Activated T-helper 2 cell treated with anti-CD3 and anti-CD28 coated beads, Interferon-gamma antibody, Interleukin-2, Interleukin-4, amounts not matched to agents 10 μg/mL and 5 μg/mL and 100 μg/mL, durations not matched to agents 14 hours and 24 hours and 36 hours (primary cell): ENCODE measurements around the gene TRAK1. TPM values are rescaled to one million over a fixed set of nuclear protein-coding genes. Genes with fewer than 3 reads are reported as not detected.
A peak's percentile ranks its signal among the peaks of the same experiment; 100 is the strongest.

ENCODE experiments used
- DNase-seq: peaks from one replicate; pipeline ENCODE4 v3.0.0; 2021; ENCODE audit warnings: low spot score
- H3K27ac Mint-ChIP-seq: one replicate; pipeline ENCODE4 v1.8.0; 2021; ENCODE audit warnings: mixed read lengths
- H3K27me3 Mint-ChIP-seq: one replicate; pipeline ENCODE4 v1.8.0; 2021; ENCODE audit warnings: low read depth, mixed read lengths
- H3K36me3 Mint-ChIP-seq: one replicate; pipeline ENCODE4 v1.8.0; 2021; ENCODE audit warnings: low read depth, mixed read lengths
- H3K4me1 Mint-ChIP-seq: one replicate; pipeline ENCODE4 v1.8.0; 2021; ENCODE audit warnings: low read depth, mixed read lengths
- H3K4me3 Mint-ChIP-seq: one replicate; pipeline ENCODE4 v1.8.0; 2021; ENCODE audit warnings: low read depth, mild to moderate bottlenecking, moderate library complexity, mixed read lengths
- H3K9me3 Mint-ChIP-seq: one replicate; pipeline ENCODE4 v1.8.0; 2021; ENCODE audit warnings: mixed read lengths
- intact Hi-C: fragments of 100-400 bp; cut with micrococcal nuclease; formaldehyde crosslinking; loops from one replicate; pipeline ENCODE4 v1.15.1; 2023
- total RNA-seq: library from RNA; stranded (reverse); gene quantifications from 2 replicates; pipeline ENCODE4 v1.2.3, GENCODE V29; 2022

The TRAK1 gene
- total RNA-seq, 1 donor from 2014 or later = 37.8 TPM

DNA sequence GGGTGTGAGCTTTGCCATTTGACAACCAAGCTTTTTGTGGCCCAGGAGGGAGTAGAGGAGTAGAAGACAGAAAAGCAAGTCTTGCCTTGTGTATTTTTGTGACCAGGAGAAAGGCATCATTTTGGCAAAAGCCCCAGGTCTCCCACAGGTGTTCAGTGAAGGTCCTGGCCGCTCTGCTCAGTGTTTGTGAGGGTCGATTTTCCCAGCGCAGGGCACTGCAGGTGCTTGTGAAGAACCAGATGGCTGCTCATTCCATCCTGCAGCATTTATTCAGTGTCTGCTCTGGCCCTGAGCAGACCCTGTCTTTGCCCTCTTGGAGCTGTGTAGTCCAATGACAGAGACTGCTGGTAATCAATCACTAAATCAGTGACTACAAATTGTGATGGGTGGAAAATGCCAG is 19.5 kb downstream of the TRAK1 start:
- peaks cover under 1% of the 10 kb centered on the region for H3K36me3 Mint-ChIP-seq
- intact Hi-C loops = no loop called here
- H3K4me1 Mint-ChIP-seq = no peaks in the 10 kb centered on the region
- H3K27ac Mint-ChIP-seq = no peak overlapping the region
- H3K27me3 Mint-ChIP-seq = no peaks in the 10 kb centered on the region
- no peak overlapping the region for H3K4me3 Mint-ChIP-seq
- DNase-seq = no peak
- H3K9me3 Mint-ChIP-seq = no peaks in the 10 kb centered on the region

DNA sequence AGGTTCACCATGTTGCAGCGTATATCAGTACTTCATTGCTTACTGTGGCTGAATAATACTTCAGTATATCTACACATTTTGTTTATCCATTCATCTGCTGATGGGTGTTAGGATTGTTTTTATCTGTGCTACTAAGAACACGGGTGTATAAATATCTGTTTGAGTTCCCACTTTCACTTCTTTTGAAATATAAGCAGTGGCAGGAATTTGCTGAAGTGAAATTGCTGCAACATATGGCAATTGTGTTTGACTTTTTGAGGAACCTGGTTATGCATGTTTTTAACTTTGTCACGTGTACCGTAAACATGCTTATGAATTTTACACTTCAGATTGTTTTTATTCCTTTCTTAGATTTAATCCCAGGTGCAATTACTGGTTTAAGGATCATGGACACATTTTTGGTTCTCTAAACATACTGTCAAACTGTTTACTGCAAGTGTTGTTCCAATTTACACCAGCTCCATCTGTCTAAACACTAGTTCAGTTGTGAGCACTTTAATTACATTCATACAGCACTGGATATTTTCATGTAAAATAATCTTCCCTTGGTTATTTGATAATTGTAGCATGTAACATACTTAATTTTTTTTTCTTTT is 23.1 kb downstream of the TRAK1 start:
- no peak overlapping the region for H3K4me3 Mint-ChIP-seq
- H3K4me1 Mint-ChIP-seq = peaks cover 12% of the 10 kb centered on the region
- no peaks in the 10 kb centered on the region for H3K36me3 Mint-ChIP-seq
- intact Hi-C loops = no loop called here
- no peak overlapping the region for H3K27ac Mint-ChIP-seq
- H3K9me3 Mint-ChIP-seq = no peaks in the 10 kb centered on the region
- no peaks in the 10 kb centered on the region for H3K27me3 Mint-ChIP-seq
- DNase-seq = no peak

DNA sequence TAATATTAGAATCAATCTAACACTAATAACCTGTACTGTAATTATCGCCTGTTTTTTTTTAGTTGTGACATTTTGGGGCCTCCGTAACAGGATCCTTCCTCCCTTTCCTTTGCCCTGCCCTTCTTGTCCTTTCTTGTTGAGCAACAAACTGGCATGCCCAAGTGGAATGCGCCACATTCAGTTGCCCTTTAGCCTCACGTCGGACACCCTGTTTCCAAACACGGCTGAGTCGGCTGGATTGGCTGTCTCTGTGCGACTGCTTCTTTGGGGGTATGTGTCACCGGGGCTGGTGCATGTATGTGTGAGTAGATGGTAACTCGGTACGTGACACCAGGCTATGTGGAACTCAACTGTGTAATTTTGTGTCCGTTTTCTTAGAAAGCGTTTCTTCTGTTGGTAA is 24.1 kb downstream of the TRAK1 start:
- no peak overlapping the region for H3K27ac Mint-ChIP-seq
- no peak for DNase-seq
- peaks cover 12% of the 10 kb centered on the region for H3K4me1 Mint-ChIP-seq
- no peaks in the 10 kb centered on the region for H3K9me3 Mint-ChIP-seq
- no peak overlapping the region for H3K4me3 Mint-ChIP-seq
- intact Hi-C loops = no loop called here
- no peaks in the 10 kb centered on the region for H3K27me3 Mint-ChIP-seq
- no peaks in the 10 kb centered on the region for H3K36me3 Mint-ChIP-seq

DNA sequence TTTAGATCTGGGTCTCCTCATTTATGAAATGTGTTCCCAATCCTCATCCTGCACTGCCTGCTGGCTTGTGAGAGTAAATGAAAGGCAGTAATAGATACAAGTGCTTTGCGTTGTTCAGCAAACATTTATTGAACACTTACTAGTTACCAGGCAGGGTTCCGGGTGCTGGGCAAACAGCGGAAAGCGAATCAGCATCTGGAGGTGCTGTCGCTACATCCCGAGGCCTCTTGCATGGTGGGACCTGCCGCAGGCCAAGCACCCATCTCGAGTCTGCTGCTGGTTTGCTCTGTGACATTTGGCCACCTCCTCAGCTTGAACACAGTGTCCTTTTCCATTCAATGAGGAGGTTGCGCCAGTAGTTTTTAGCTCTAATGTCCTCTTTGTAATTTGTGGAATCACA is 24.8 kb downstream of the TRAK1 start:
- Mint-ChIP-seq H3K9me3 (no peaks in the 10 kb centered on the region), H3K36me3 (no peaks in the 10 kb centered on the region), H3K4me3 (no peak overlapping the region), H3K27ac (no peak overlapping the region), H3K4me1 (peaks cover 12% of the 10 kb centered on the region), H3K27me3 (no peaks in the 10 kb centered on the region)
- intact Hi-C loops = no loop called here
- DNase-seq = no peak

DNA sequence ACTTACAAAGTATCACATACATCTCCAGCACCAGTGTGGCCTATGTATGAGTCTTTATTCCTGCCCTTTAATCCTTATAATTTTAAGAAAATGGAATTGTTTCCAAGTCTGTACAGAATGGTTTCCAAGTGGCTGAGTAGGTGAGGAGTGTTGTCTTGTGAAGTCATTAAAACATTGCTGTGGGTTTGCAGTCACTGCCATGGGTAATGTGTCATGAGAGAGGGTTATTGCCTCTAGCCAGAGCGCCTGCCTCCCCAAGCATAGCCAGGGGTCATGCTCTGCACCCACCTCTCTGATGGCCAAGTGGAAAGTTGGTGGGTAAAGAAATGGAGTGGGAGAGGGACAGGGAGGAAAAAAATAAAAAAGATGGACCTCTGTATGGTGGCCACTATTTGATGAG is 25.3 kb downstream of the TRAK1 start:
- Mint-ChIP-seq H3K4me1 (peaks cover 12% of the 10 kb centered on the region), H3K27me3 (no peaks in the 10 kb centered on the region), H3K36me3 (no peaks in the 10 kb centered on the region), H3K4me3 (no peak overlapping the region), H3K27ac (no peak overlapping the region), H3K9me3 (no peaks in the 10 kb centered on the region)
- intact Hi-C loops = no loop called here
- no peak for DNase-seq

DNA sequence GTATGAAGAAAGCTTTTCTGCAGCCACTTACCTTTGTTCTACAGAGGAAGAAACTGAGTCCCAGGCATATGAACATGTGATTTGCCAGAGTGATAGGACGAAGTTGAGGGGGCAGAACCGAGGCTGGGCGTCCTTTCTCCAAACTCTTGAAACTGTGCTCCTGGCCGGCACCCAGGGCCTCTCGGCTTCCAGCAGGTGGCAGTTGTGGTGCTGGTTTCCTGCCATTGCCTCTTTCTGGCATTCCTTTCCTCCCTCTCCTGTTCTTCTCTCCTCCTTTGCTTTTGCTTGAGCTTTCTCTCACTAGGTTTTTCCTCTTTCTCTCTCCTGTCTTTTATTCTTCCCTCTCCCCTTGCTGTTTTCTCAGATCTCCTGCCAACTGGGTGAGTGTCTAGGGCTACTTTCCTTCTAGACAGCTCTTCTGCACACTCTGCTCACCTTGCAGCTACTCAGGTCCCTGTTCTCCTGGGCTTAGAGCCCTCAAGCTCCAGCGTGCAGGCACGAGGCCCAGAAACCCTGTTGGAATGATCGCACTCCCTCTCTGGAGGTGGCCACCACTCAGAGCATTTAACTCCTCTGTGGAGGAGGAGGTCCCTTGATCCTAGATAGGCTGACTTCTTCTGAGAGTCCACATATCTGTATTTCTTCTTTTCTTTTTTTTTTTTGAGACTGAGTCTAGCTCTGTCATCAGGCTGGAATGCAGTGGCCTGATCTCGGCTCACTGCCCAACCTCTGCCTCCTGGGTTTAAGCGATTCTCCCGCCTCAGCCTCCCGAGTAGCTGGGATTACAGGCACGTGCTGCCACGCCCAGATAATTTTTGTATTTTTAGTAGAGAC is 26.2 kb downstream of the TRAK1 start:
- intact Hi-C loops = loop anchor here (2.0 kb wide), 1 partner anchor 73 kb away; no protein-coding TSS in a partner anchor
- Mint-ChIP-seq H3K4me1 (peaks cover 13% of the 10 kb centered on the region), H3K9me3 (no peaks in the 10 kb centered on the region), H3K4me3 (no peak overlapping the region), H3K27ac (no peak overlapping the region), H3K27me3 (no peaks in the 10 kb centered on the region), H3K36me3 (no peaks in the 10 kb centered on the region)
- DNase-seq = no peak

DNA sequence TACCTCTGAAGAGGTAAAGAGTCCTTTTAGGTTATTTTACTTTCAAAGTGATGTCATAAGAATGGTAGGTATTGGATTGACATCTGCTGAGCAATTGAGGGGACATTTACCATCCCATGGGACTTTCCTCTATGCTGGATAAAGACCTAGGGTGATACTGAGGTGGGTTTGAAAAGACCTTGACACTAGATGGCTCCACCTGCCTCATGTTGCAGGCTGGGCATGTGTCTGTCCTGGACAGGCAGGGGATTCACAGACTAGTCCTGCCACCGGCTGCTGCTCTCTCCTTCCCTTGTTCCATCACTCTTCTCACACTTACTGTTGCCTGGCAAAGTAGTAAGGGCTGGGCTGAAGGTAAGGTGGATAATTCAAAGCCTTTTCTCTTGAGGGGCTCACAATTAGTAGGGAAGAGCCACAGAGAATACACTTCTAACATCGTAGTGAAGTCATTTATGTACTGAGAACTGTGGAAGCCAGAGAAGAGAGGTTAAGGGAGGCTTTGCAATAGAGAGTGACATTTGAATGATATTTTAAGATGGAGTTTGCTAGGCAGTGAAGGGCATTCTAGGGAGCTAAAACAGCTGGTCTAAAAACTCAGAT is 27.7 kb downstream of the TRAK1 start:
- H3K27me3 Mint-ChIP-seq = no peaks in the 10 kb centered on the region

DNA sequence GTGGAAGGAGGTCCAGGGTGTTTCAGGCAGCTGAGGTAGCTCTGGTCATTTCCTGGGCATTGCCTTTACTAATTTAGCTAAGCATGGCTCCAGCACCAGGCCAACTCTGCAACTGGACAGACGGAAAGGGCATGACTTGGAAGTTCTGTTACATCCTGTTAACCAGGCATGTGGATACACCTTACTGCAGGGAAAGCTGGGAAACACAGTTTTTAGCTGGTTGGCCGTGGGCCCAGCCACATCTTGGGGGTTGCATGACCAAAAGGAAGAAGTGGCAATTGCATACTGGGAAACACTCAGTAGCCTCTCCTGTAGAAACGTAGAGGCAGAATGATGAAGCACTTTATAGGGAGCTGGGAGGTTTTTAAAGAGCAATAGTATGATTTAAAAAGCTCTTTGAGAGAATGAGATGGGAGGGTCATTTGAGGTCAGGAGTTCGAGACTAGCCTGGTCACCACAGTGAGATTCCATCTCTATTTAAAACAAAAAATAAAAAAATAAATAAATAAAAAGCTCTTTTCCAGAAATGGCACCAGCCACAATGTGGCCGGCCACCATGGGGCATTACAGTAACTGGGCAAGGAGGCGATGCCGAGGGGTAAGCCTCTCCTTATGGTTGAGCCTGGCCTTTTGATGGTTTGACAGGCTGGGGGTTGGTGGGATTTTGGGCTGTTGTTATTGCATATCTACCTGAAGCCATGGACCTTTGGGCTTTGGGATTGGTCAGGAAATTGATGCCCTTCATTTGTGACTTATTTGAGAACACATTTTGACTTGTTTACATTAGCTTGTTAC is 28.6 kb downstream of the TRAK1 start:
- DNase-seq = no peak
- intact Hi-C loops = loop anchor here (2.0 kb wide), 1 partner anchor 71 kb away; no protein-coding TSS in a partner anchor
- H3K27me3 Mint-ChIP-seq = no peaks in the 10 kb centered on the region
- H3K4me3 Mint-ChIP-seq = no peak overlapping the region
- H3K27ac Mint-ChIP-seq = no peak overlapping the region
- peaks cover 11% of the 10 kb centered on the region for H3K36me3 Mint-ChIP-seq
- H3K4me1 Mint-ChIP-seq = peaks cover 25% of the 10 kb centered on the region
- H3K9me3 Mint-ChIP-seq = no peaks in the 10 kb centered on the region

More for the DNA sequence above, 27.7 kb downstream of the TRAK1 start:
- Mint-ChIP-seq H3K4me1 (peaks cover 25% of the 10 kb centered on the region), H3K36me3 (peaks cover 7% of the 10 kb centered on the region), H3K9me3 (no peaks in the 10 kb centered on the region), H3K27ac (no peak overlapping the region), H3K4me3 (no peak overlapping the region)
- DNase-seq = no peak
- intact Hi-C loops = loop anchor here (2.0 kb wide), 1 partner anchor 72 kb away; no protein-coding TSS in a partner anchor

DNA sequence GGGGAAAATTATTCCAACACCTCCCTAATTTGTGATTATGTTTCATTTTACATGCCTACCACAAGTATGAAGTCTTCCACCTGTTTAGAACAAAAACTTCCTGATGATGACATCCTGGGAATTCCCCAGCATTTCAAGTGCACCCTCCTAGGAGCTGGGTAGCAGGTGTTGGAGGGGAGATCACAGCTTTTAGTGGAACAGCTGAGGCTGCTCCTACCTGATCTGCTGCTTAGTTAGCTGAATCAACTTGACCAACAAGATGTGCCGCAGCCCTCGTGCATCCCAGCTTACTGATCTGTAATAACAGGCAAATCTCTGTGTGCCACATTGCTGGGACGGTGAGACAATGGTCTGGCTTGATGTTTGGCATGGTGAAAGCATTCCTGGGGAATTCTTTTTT is 29.7 kb downstream of the TRAK1 start:
- no peaks in the 10 kb centered on the region for H3K9me3 Mint-ChIP-seq
- no peak for DNase-seq
- peaks cover 25% of the 10 kb centered on the region for H3K4me1 Mint-ChIP-seq
- H3K27ac Mint-ChIP-seq = no peak overlapping the region
- intact Hi-C loops = no loop called here
- H3K36me3 Mint-ChIP-seq = peaks cover 22% of the 10 kb centered on the region
- no peak overlapping the region for H3K4me3 Mint-ChIP-seq
- H3K27me3 Mint-ChIP-seq = no peaks in the 10 kb centered on the region

DNA sequence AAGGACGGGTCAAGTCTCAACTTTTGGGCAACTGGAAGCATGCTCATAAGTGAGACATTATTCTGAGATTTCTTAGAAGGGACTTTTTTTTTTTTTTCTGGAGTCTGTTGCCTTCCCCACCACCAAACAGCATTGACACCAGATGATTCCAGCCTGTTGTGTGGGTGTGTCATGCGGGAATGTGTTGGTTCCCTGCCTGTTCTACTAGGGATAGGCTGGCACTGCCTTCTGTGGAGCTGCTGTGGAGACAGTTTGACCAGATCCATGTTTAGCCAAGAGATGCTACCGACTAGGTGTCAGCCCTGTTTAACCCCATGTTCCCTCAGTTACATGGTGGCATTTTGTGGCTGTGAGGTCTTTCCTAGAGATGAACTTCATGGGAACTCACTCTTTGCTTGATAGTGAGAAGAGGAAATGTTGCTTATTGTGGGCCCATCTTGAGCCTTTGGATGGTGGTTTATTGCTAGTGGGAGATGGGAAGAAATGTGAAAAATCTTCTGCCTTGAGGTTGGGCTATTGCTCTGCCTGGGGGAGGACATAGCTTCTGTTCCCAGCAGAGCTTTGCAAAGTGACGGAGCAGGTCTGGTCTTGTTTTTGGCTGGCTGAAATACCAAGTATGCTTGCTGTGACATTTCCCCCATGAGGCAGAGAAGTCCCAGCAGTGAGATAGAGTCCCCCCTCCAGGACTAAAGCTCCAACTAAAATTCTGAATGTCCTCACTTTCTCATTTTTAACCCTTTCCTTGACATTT is 31.3 kb downstream of the TRAK1 start:
- Mint-ChIP-seq H3K27ac (no peak overlapping the region), H3K27me3 (no peaks in the 10 kb centered on the region), H3K36me3 (peaks cover 34% of the 10 kb centered on the region), H3K4me1 (peaks cover 20% of the 10 kb centered on the region), H3K9me3 (no peaks in the 10 kb centered on the region), H3K4me3 (no peak overlapping the region)
- intact Hi-C loops = no loop called here
- no peak for DNase-seq

DNA sequence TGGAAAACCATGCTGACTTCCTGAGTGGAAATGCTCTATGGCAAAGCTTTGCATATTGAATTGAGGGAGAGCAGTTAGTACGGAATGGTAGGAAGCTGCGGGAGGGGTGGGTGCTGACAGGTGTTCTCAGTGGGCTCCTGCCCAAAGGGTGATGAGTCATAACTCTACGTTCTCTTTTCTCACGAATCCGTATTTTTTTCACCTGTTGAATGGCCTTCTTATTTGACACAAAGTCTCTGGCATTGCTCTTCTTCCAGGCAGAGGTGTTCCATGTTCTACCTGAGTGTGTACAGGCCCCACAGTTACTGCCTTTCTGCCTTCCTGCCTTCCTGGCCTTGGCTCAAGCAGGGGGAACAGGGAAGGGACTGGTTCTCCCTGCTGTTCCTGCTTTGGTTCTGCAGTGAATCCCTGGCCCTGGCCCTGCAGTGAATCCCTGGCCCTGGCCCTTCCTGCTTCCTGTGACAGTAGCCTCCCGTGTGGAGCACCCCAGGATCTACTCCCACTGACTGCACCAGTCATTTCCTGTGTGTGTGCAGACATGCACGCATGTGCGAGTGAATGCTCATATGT is 31.9 kb downstream of the TRAK1 start:
- Mint-ChIP-seq H3K4me1 (peaks cover 20% of the 10 kb centered on the region), H3K36me3 (peaks cover 35% of the 10 kb centered on the region), H3K27me3 (no peaks in the 10 kb centered on the region), H3K4me3 (no peak overlapping the region), H3K27ac (peak overlapping the region; percentile 47), H3K9me3 (no peaks in the 10 kb centered on the region)
- intact Hi-C loops = no loop called here
- DNase-seq = no peak
